ENCODE measurements around the gene SLC35A2.
"Not testable (repeated sequence)": the region's sequence is repeated elsewhere in the genome, so short reads cannot be mapped to it uniquely, and the experiment has no call there.

DNA sequence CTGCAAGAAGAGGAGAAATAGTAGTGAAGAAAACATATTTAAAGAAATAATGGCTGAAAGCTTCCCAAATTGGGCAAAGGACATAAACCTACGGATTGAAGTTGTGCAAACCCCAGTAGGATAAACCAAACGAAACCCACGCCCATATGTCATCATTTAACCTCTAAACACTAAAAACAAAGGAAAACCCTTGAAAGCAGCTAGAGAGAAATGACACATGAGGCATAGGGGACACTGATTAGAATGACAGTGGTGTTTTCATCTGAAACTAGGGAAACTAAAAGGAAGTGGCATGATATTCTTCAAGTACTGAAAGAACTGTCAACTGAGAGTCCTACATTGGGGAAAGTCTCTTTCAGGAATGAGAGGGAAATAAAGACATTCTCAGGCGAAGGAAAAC is 34.5 kb downstream of the SLC35A2 start:
- not testable (repeated sequence) for TF ChIP-seq CTCF (IDR thresholded peaks at IDR 0.05; ENCODE audit: poor library complexity); EZH2phosphoT487 (IDR thresholded peaks at IDR 0.05; ENCODE audit: low read depth, severe bottlenecking, unreplicated experiment)
